Endothelial cell of umbilical vein (primary cell): ENCODE results near the gene RTP1. TPM values are rescaled to one million over a fixed set of nuclear protein-coding genes. Genes with fewer than 3 reads are reported as not detected.

Experiments used
- BruUV-seq: library from RNA; stranded (reverse); fragments of 400-500 nt; replicated peaks from 2 replicates; lab custom pipeline; 2021; lab: Mats Ljungman, UMichigan
- CTCF ChIA-PET: fragments of 300-600, 350-600 bp; sonication (Branson Sonifier 250); formaldehyde crosslinking; loops from one replicate; lab custom pipeline; 2021; ENCODE audit warnings: antibody characterized with exemption, inconsistent platforms; lab: Charles Lee
- POLR2A ChIA-PET: fragments of 300-600, 350-600 bp; sonication (Branson Sonifier 250); formaldehyde crosslinking; loops from one replicate; lab custom pipeline; 2021; ENCODE audit warnings: antibody characterized with exemption, inconsistent platforms; lab: Charles Lee
- DNase-seq: peaks from one replicate; pipeline ENCODE4 v3.0.0-alpha.2; 2011; ENCODE audit warnings: low read depth, low spot score
- FAIRE-seq: peaks from 2 replicates; lab custom pipeline; 2011; peaks lifted over from hg19 to GRCh38; lab: Jason Lieb, UNC
- H2AFZ ChIP-seq: 2 replicates; pipeline ENCODE4 v1.6.0; 2012; ENCODE audit warnings: low read depth, low read length, control low read depth, inconsistent platforms
- H3K27ac ChIP-seq: 2 replicates; pipeline ENCODE4 v1.5.1; 2011; ENCODE audit warnings: low read depth, mild to moderate bottlenecking, control low read depth, low read length, moderate library complexity; ENCODE audit not compliant: insufficient read depth
- H3K27me3 ChIP-seq, 2 experiments: 2 replicates each; pipeline versions ENCODE4 v1.6.0 to v1.6.1; 2011; ENCODE audit warnings: low read length in 2 of 2, mixed read lengths in 1 of 2; ENCODE audit not compliant: control insufficient read depth in 2 of 2, insufficient read depth in 2 of 2
- H3K36me3 ChIP-seq, 2 experiments: 2 replicates in 1 of 2; 3 replicates in 1 of 2; pipeline ENCODE4 v1.5.1; 2011; ENCODE audit warnings: low read length in 2 of 2, mild to moderate bottlenecking in 1 of 2, moderate library complexity in 1 of 2; ENCODE audit not compliant: control insufficient read depth in 2 of 2, insufficient read depth in 2 of 2; ENCODE audit errors: extremely low read depth in 1 of 2
- H3K4me1 ChIP-seq: 3 replicates; pipeline ENCODE4 v1.5.1; 2011; ENCODE audit warnings: mild to moderate bottlenecking, low read length; ENCODE audit not compliant: control insufficient read depth, insufficient read depth; ENCODE audit errors: extremely low read depth
- H3K4me2 ChIP-seq: 2 replicates; pipeline ENCODE4 v1.6.1; 2011; ENCODE audit warnings: low read length, control low read depth, mixed read lengths; ENCODE audit not compliant: insufficient read depth
- H3K4me3 ChIP-seq, 3 experiments: fragments of 200-600 bp in 1 of 3; sonication (generic), shearing (Covaris generic) in 1 of 3; replicated peaks in 1 of 3; 2 replicates each; pipeline ENCODE4 v1.5.1; 2011 to 2016; ENCODE audit warnings: control low read depth in 3 of 3, low read length in 3 of 3, mild to moderate bottlenecking in 2 of 3, inconsistent platforms in 1 of 3, low read depth in 1 of 3, moderate library complexity in 1 of 3; ENCODE audit not compliant: insufficient read depth in 1 of 3
- H3K79me2 ChIP-seq: 2 replicates; pipeline ENCODE4 v1.6.0; 2012; ENCODE audit warnings: low read length, inconsistent platforms; ENCODE audit not compliant: control insufficient read depth, insufficient read depth
- H3K9ac ChIP-seq: replicated peaks from 2 replicates; pipeline ENCODE3; 2011; ENCODE audit warnings: low read length, control low read depth; ENCODE audit not compliant: insufficient read depth; ENCODE audit errors: extremely low read depth
- H3K9me1 ChIP-seq: replicated peaks from 3 replicates; pipeline ENCODE4 v1.6.0; 2011; ENCODE audit warnings: mild to moderate bottlenecking, low read length; ENCODE audit not compliant: control insufficient read depth, insufficient read depth; ENCODE audit errors: extremely low read depth
- H3K9me3 ChIP-seq: replicated peaks from 2 replicates; pipeline ENCODE4 v1.5.1; 2012; ENCODE audit warnings: low read length, inconsistent platforms; ENCODE audit not compliant: control insufficient read depth, insufficient read depth
- H4K20me1 ChIP-seq: replicated peaks from 2 replicates; pipeline ENCODE3; 2011; ENCODE audit warnings: mild to moderate bottlenecking, low read length; ENCODE audit not compliant: control insufficient read depth, insufficient read depth; ENCODE audit errors: extremely low read depth
- EZH2 ChIP-seq: IDR thresholded peaks from 2 replicates; pipeline ENCODE4 v1.6.1; 2012; ENCODE audit warnings: borderline replicate concordance, low read depth, mild to moderate bottlenecking, moderate library complexity, low read length, inconsistent platforms; ENCODE audit not compliant: severe bottlenecking
- FOS ChIP-seq: IDR thresholded peaks from 2 replicates; pipeline ENCODE4 v1.6.1; 2011; ENCODE audit warnings: mild to moderate bottlenecking, low read length, moderate library complexity, borderline replicate concordance; ENCODE audit not compliant: insufficient read depth
- GATA2 ChIP-seq: IDR thresholded peaks from 2 replicates; pipeline ENCODE4 v1.7.0; 2011; ENCODE audit warnings: low read depth, mild to moderate bottlenecking, moderate library complexity, mixed read lengths, low read length; ENCODE audit not compliant: insufficient read length, insufficient read depth
- JUN ChIP-seq: IDR thresholded peaks from 2 replicates; pipeline ENCODE4 v1.6.1; 2011; ENCODE audit warnings: borderline replicate concordance, low read depth; ENCODE audit not compliant: insufficient read length, insufficient read depth
- MAX ChIP-seq: IDR thresholded peaks from 2 replicates; pipeline ENCODE4 v1.6.1; 2011; ENCODE audit not compliant: insufficient read depth, insufficient read length
- MYC ChIP-seq: IDR thresholded peaks from one replicate; pipeline ENCODE4 v1.6.1; 2011; ENCODE audit warnings: mild to moderate bottlenecking, low read depth, low read length
- POLR2A ChIP-seq: IDR thresholded peaks from 2 replicates; pipeline ENCODE4 v1.6.1; 2012; ENCODE audit warnings: low read depth, mild to moderate bottlenecking, control low read depth, low read length
- POLR2AphosphoS5 ChIP-seq: IDR thresholded peaks from 2 replicates; pipeline ENCODE4 v1.6.1; 2012; ENCODE audit warnings: low read depth, mild to moderate bottlenecking, control low read depth, low read length, moderate library complexity; ENCODE audit not compliant: insufficient read depth
- dilution Hi-C: fragments of 300-500 bp; cut with MboI; formaldehyde crosslinking; loops from one replicate; pipeline ENCODE4 v1.15.0; 2019; ENCODE audit warnings: low sequenced_read_pairs; ENCODE audit not compliant: extremely low pct_ligation_motif_present
- intact Hi-C: fragments of 100-400 bp; cut with micrococcal nuclease; formaldehyde crosslinking; loops from one replicate; pipeline ENCODE4 v1.10.0; 2022
- polyA plus RNA-seq, 4 experiments: library from polyadenylated mRNA; depleted of rRNA in 3 of 4; stranded (reverse) in 3 of 4; unstranded in 1 of 4; fragments of >200 nt; gene quantifications; 2 replicates each; pipeline versions ENCODE4 v1.2.1 to v1.2.3, GENCODE V29; 2011 to 2012; ENCODE audit warnings: missing spikeins in 1 of 4
- total RNA-seq: library from RNA; stranded (reverse); gene quantifications from 2 replicates; pipeline ENCODE4 v1.2.3, GENCODE V29; 2021
- TF ChIP-seq, protein P1 (sequence below), 2 donors: IDR thresholded peaks; 1 replicate in 1 of 2; 2 replicates in 1 of 2; pipeline ENCODE4 v1.5.1; 2011; ENCODE audit warnings: low read length in 2 of 2, mild to moderate bottlenecking in 2 of 2, moderate library complexity in 2 of 2, control low read depth in 1 of 2, inconsistent platforms in 1 of 2, low read depth in 1 of 2; ENCODE audit not compliant: insufficient read depth in 1 of 2; ENCODE audit errors: extremely low read depth in 1 of 2

RTP1 gene
- total and polyA plus RNA-seq, 2 donors (not counting 3 experiments of a cell fraction or from before 2014, with no cell fraction given), result not detected

GRCh38 chr3:187227658-187228258, 30.5 kb downstream of the RTP1 start:
- Histone ChIP-seq H3K27me3 (peaks cover 0 to 3% of the 10 kb centered on the region in 2 experiments), H3K36me3 (no peaks in the 10 kb centered on the region), H2AFZ (no peak overlapping the region), H3K9me3 (no peaks in the 10 kb centered on the region), H3K27ac (no peak overlapping the region), H3K4me3 (no peak overlapping the region), H3K4me2 (no peak overlapping the region), H4K20me1 (no peaks in the 10 kb centered on the region), H3K9me1 (no peaks in the 10 kb centered on the region), H3K79me2 (no peaks in the 10 kb centered on the region), H3K9ac (no peak overlapping the region), H3K4me1 (no peaks in the 10 kb centered on the region)
- dilution Hi-C loops (no loop called here), intact Hi-C loops (no loop called here)
- no TSS peak for BruUV-seq
- ChIA-PET POLR2A (no interaction called here), CTCF (interaction anchor here (0.6 to 1.6 kb wide), 3 partner anchors 8 to 486 kb away, joined by 3 to 6 read pairs (median 4); no protein-coding TSS in a partner anchor)
- TF ChIP-seq GATA2 (no peak), EZH2 (no peak), MYC (no peak), POLR2A (no peak), FOS (no peak), POLR2AphosphoS5 (no peak), JUN (no peak), MAX (no peak)
- TF ChIP-seq, protein P1, sequence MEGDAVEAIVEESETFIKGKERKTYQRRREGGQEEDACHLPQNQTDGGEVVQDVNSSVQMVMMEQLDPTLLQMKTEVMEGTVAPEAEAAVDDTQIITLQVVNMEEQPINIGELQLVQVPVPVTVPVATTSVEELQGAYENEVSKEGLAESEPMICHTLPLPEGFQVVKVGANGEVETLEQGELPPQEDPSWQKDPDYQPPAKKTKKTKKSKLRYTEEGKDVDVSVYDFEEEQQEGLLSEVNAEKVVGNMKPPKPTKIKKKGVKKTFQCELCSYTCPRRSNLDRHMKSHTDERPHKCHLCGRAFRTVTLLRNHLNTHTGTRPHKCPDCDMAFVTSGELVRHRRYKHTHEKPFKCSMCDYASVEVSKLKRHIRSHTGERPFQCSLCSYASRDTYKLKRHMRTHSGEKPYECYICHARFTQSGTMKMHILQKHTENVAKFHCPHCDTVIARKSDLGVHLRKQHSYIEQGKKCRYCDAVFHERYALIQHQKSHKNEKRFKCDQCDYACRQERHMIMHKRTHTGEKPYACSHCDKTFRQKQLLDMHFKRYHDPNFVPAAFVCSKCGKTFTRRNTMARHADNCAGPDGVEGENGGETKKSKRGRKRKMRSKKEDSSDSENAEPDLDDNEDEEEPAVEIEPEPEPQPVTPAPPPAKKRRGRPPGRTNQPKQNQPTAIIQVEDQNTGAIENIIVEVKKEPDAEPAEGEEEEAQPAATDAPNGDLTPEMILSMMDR (IDR thresholded peaks at IDR 0.05; ENCODE audit: extremely low read depth in 1 of 2, insufficient read depth in 1 of 2, low read depth in 1 of 2, low read length in 2 of 2), result no peak
- DNase-seq, result no peak
- no peak for FAIRE-seq
